ENCODE data around the gene PIP4K2A. TPM values are rescaled to one million over a fixed set of nuclear protein-coding genes. Genes with fewer than 3 reads are reported as not detected.

The PIP4K2A gene
- total and polyA plus RNA-seq, 2 donors (not counting 3 experiments of a cell fraction or from before 2014, with no cell fraction given) = 11.8 to 32.6 TPM

DNA sequence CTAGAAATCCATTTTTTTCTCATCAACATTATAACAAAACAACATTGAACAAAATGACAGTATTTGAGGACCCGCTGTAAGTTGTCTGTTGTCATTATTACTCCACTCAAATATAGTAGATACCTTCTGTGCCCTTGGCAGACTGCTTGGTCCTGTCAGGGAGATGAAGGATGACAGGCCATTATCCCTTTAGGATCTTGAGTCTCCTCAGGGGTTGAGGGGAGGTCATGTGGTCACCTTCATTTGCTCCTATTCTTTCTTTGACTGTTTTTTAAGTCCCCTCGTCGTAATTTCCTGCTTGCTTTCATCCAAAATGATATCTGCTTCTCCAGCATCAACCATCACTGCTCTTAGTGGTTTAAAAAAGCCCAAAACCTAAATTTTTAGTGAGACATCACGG is 2.6 kb upstream of the PIP4K2A start:
- intact Hi-C loops (cut with micrococcal nuclease) (loop anchor here (10.0 kb wide), 3 partner anchors 108 to 402 kb away; partner anchors contain the start of gene COMMD3), dilution Hi-C loops (cut with MboI; ENCODE audit: extremely low pct_ligation_motif_present, low sequenced_read_pairs) (no loop called here)
- TF ChIP-seq JUN (IDR thresholded peaks at IDR 0.05; ENCODE audit: borderline replicate concordance, insufficient read depth, insufficient read length, low read depth) (no peak), GATA2 (IDR thresholded peaks at IDR 0.05; ENCODE audit: insufficient read depth, insufficient read length, low read depth, low read length) (no peak), POLR2AphosphoS5 (IDR thresholded peaks at IDR 0.05; ENCODE audit: insufficient read depth, low read depth, low read length) (no peak), MAX (IDR thresholded peaks at IDR 0.05; ENCODE audit: insufficient read depth, insufficient read length) (no peak), POLR2A (IDR thresholded peaks at IDR 0.05; ENCODE audit: low read depth, low read length) (no peak), EZH2 (IDR thresholded peaks at IDR 0.05; ENCODE audit: borderline replicate concordance, low read depth, low read length, severe bottlenecking) (no peak), FOS (IDR thresholded peaks at IDR 0.05; ENCODE audit: borderline replicate concordance, insufficient read depth, low read length) (no peak), MYC (IDR thresholded peaks at IDR 0.05; ENCODE audit: low read depth, low read length) (no peak)
- TF ChIP-seq, protein P1, sequence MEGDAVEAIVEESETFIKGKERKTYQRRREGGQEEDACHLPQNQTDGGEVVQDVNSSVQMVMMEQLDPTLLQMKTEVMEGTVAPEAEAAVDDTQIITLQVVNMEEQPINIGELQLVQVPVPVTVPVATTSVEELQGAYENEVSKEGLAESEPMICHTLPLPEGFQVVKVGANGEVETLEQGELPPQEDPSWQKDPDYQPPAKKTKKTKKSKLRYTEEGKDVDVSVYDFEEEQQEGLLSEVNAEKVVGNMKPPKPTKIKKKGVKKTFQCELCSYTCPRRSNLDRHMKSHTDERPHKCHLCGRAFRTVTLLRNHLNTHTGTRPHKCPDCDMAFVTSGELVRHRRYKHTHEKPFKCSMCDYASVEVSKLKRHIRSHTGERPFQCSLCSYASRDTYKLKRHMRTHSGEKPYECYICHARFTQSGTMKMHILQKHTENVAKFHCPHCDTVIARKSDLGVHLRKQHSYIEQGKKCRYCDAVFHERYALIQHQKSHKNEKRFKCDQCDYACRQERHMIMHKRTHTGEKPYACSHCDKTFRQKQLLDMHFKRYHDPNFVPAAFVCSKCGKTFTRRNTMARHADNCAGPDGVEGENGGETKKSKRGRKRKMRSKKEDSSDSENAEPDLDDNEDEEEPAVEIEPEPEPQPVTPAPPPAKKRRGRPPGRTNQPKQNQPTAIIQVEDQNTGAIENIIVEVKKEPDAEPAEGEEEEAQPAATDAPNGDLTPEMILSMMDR (IDR thresholded peaks at IDR 0.05; ENCODE audit: extremely low read depth in 1 of 2, insufficient read depth in 1 of 2, low read depth in 1 of 2, low read length in 2 of 2) = no peak
- Histone ChIP-seq H3K4me1 (ENCODE audit: control insufficient read depth, extremely low read depth, insufficient read depth, low read length) (peaks cover 16% of the 10 kb centered on the region), H3K27me3 (ENCODE audit: control insufficient read depth in 2 of 2, insufficient read depth in 2 of 2, low read length in 2 of 2) (no peaks in the 10 kb centered on the region), H2AFZ (ENCODE audit: low read depth, low read length) (no peak overlapping the region), H3K9me1 (replicated peaks; ENCODE audit: control insufficient read depth, extremely low read depth, insufficient read depth, low read length) (no peaks in the 10 kb centered on the region), H3K79me2 (ENCODE audit: control insufficient read depth, insufficient read depth, low read length) (peaks cover 22% of the 10 kb centered on the region), H3K4me2 (ENCODE audit: insufficient read depth, low read length) (no peak overlapping the region), H3K4me3 (replicated peaks in 1 of 3; ENCODE audit: insufficient read depth in 1 of 3, low read depth in 1 of 3, low read length in 3 of 3) (no peak overlapping the region), H3K9ac (replicated peaks; ENCODE audit: extremely low read depth, insufficient read depth, low read length) (no peak overlapping the region), H3K27ac (ENCODE audit: insufficient read depth, low read depth, low read length) (no peak overlapping the region), H3K9me3 (replicated peaks; ENCODE audit: control insufficient read depth, insufficient read depth, low read length) (no peaks in the 10 kb centered on the region), H3K36me3 (ENCODE audit: control insufficient read depth in 2 of 2, extremely low read depth in 1 of 2, insufficient read depth in 2 of 2, low read length in 2 of 2) (no peaks in the 10 kb centered on the region), H4K20me1 (replicated peaks; ENCODE audit: control insufficient read depth, extremely low read depth, insufficient read depth, low read length) (peaks cover 3% of the 10 kb centered on the region)
- FAIRE-seq (no peak), DNase-seq (ENCODE audit: low read depth, low spot score) (no peak)
- no TSS peak for BruUV-seq (replicated peaks)
- ChIA-PET POLR2A (no interaction called here), CTCF (interaction anchor here (0.7 kb wide), 1 partner anchor 25 kb away, joined by 3 read pairs; no protein-coding TSS in a partner anchor)
